HUES64 (cell line): Measurements from ENCODE around the gene NUP214.
"Not testable (repeated sequence)": the region's sequence is repeated elsewhere in the genome, so short reads cannot be mapped to it uniquely, and the experiment has no call there.

ENCODE experiments used
- H3K27ac ChIP-seq: 2 replicates; pipeline ENCODE4 v1.7.0; 2013; ENCODE audit warnings: low read depth, low read length, inconsistent platforms
- H3K27me3 ChIP-seq: 2 replicates; pipeline ENCODE4 v1.6.1; 2013; ENCODE audit warnings: mild to moderate bottlenecking, low read length; ENCODE audit not compliant: insufficient read depth
- H3K36me3 ChIP-seq: 2 replicates; pipeline ENCODE4 v1.6.1; 2013; ENCODE audit warnings: mild to moderate bottlenecking, low read length; ENCODE audit not compliant: insufficient read depth
- H3K4me1 ChIP-seq: 2 replicates; pipeline ENCODE4 v1.6.1; 2013; ENCODE audit warnings: mild to moderate bottlenecking, low read length, moderate library complexity; ENCODE audit not compliant: insufficient read depth
- H3K4me3 ChIP-seq: 2 replicates; pipeline ENCODE4 v1.5.1; 2013; ENCODE audit warnings: mild to moderate bottlenecking, low read length, moderate library complexity
- H3K9ac ChIP-seq: 2 replicates; pipeline ENCODE4 v1.6.1; 2013; ENCODE audit warnings: mild to moderate bottlenecking, low read depth, low read length
- H3K9me3 ChIP-seq: 2 replicates; pipeline ENCODE4 v1.6.1; 2013; ENCODE audit warnings: low read depth, low read length; ENCODE audit not compliant: insufficient read depth
- WGBS: fragments of 150-250, 120-280 bp; methylation state at CpG from one replicate; pipeline ENCODE4 v1.1.7; 2013; ENCODE audit warnings: missing lambda C conversion rate; 5-methylcytosine and 5-hydroxymethylcytosine counted together

NUP214 gene

DNA sequence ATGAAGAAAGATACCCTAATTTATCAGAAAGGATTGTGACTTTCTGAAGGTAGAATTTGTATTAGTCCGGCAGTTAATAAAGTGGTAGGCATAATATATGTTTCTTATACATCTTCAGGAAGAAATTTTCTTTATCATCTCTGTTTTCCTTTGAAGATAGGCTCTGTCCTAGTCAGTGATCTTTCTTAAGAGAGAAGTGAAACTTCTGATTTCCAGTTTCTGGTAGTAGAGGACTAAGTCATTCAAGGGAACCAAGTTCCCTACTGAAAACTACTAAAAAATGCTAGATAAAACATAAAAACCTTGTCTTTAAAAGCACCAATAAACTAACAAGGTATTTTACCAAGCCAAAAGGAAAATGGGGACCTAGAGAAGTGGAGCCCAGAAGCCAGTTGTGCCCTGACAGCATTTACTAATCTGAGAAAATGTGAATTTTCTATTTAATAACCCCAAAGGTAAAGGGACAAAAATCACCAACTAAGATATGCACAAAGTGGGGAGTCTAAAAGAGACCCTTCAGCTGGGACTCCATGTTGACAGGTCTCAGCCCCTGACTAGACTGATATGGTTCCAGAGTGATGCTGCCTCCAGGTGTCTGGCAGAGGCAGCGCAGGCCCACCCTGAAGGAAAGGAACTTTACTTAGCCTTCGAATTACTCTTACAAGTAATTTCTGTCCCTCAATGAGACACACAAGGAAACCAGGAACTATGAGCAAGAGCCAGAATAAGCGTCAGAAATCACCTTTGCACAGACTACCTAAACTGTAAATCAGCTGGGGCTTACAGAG lies 78.2 kb downstream of the NUP214 start:
- H3K9me3 ChIP-seq: no peaks in the 10 kb centered on the region
- peak overlapping the region; percentile 10; the same call in 1 of the 2 replicates for H3K27ac ChIP-seq
- no peaks in the 10 kb centered on the region for H3K27me3 ChIP-seq
- 72% methylated on average over 3 of the region's 4 CpGs for WGBS
- no peak overlapping the region for H3K9ac ChIP-seq
- peaks cover 13% of the 10 kb centered on the region; the same call in 1 of the 2 replicates for H3K4me1 ChIP-seq
- H3K4me3 ChIP-seq: no peak overlapping the region; the same call in 1 of the 2 replicates
- H3K36me3 ChIP-seq: peaks cover 71% of the 10 kb centered on the region

DNA sequence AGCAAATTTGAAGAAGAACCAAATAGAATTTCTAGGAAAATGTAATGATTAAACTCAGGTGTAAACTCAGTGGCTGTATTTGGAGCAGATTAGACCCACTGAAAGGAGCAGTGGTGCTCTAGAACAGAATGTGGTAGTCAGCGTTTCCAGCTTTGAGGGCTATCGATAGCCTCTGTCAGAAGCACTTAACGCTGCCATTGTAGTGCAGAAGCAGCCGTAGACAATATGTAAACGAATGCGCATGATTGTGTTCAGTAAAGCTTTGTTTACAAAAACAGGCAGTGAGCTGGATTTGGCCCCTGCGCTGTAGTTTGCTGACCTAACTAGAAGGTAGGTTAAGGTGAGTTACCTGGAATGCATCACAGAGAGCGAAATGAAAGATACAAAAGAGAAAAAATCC lies 78.9 kb downstream of the NUP214 start:
- Histone ChIP-seq H3K36me3 (peaks cover 65% of the 10 kb centered on the region), H3K9ac (no peak overlapping the region), H3K27ac (peak overlapping the region; percentile 10; the same call in 1 of the 2 replicates), H3K4me1 (peaks cover 13% of the 10 kb centered on the region; the same call in 1 of the 2 replicates), H3K4me3 (peak overlapping the region; percentile 1; the same call in 1 of the 2 replicates), H3K27me3 (no peaks in the 10 kb centered on the region), H3K9me3 (no peaks in the 10 kb centered on the region)
- 43% methylated on average over 7 of the region's 8 CpGs for WGBS

DNA sequence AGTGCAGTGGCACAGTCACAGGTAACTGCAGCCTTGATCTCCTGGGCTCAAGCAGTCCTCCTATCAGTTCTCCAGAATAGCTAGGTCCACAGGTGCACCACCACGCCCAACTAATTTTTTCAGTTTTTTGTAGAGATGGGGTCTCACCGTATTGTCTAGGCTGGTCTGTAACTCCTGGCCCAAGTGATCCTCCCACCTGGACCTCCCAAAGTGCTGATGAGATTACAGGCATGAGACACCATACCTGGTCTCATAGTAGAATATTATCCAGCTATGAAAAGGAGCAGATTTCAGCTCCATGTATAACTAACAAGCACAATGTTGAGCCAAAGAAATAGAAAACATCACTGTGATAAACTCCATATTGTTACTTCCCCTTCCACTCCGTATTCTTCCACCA lies 81.1 kb downstream of the NUP214 start:
- Histone ChIP-seq H3K36me3 (peaks cover 65% of the 10 kb centered on the region), H3K4me1 (peaks cover 13% of the 10 kb centered on the region; the same call in 1 of the 2 replicates), H3K27ac (no peak overlapping the region), H3K9me3 (0 out of 2 replicates have a peak, but pooled peaks cover 5% of the 10 kb centered on the region), H3K27me3 (no peaks in the 10 kb centered on the region), H3K9ac (no peak overlapping the region), H3K4me3 (no peak overlapping the region)
- 97% methylated on average over 3 of the region's 3 CpGs for WGBS

DNA sequence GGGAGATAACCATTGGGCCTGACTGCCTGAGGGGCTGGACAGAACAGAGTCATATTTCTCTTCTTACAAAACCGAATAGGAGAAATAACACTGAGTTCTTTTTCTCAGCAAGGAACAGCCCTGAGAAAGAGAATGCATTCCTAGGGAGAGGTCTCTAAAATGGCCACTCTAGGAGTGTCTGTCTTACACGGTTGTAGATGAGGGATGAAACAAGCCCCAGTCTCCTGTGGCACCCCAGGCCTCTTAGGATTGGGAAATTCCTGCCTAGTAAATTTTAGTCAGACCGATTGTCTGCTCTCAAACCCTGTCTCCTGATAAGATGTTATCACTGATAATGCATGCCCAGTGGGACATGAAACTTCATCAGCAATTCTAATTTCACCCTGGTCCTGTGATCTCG lies 86.5 kb downstream of the NUP214 start:
- Histone ChIP-seq H3K9me3 (peaks cover 11% of the 10 kb centered on the region; the same call in 1 of the 2 replicates), H3K36me3 (peaks cover 35% of the 10 kb centered on the region)
- not testable (repeated sequence) for H3K9ac ChIP-seq, H3K27ac ChIP-seq, H3K4me1 ChIP-seq, H3K4me3 ChIP-seq, H3K27me3 ChIP-seq
- WGBS: 91% methylated on average over 4 of the region's 4 CpGs

DNA sequence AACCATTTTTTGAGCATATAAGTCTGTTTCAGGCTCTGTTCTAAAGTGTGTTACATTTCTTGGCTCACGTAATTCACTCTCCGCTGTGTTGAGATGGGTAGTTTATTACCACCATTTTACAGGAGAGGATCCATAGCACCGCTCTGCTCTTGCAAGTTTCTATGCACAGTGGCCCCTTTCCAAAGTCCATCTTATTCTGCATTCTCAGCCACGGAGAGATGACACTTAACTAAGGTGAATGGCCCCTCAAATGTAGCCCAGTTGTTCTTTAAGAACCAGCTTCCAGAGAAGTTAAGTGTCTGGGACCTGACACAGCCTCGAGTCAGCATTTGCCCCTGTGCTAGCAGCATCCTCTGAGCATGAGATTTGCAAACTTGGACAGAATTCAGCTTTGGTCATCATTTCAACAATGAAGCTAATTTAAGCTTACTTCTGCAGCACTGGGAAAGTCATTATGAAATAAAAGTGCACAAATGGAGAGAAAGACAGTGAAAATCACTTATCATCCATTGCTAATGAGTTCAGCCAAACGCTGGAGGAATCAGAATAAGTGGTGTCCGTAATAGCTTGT lies 89.0 kb downstream of the NUP214 start:
- Histone ChIP-seq H3K9ac (no peak overlapping the region), H3K4me3 (no peak overlapping the region), H3K4me1 (no peaks in the 10 kb centered on the region), H3K27me3 (no peaks in the 10 kb centered on the region), H3K9me3 (peaks cover 11% of the 10 kb centered on the region; the same call in 1 of the 2 replicates), H3K27ac (no peak overlapping the region), H3K36me3 (peaks cover 37% of the 10 kb centered on the region)
- 92% methylated on average over 7 of the region's 7 CpGs for WGBS

DNA sequence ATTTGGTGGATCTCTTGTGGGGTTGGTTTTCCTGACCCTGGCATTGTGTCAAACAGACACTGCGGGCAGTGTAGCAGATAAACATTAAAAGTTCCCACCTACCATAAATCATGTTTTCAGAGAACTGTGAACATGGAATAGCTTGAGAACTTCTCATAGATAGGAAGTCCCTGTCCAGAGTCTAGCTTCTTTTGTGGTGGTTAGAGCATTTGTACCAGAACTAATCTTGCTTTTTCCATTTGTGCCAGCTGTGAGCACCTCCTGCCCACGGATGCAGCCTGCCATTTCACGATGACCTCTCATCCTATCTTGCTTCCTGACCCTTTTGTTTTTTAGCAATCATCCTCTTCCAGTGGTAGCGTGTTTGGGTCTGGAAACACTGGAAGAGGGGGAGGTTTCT lies 89.5 kb downstream of the NUP214 start:
- Histone ChIP-seq H3K36me3 (peaks cover 37% of the 10 kb centered on the region), H3K27me3 (no peaks in the 10 kb centered on the region), H3K9me3 (peaks cover 11% of the 10 kb centered on the region; the same call in 1 of the 2 replicates), H3K27ac (no peak overlapping the region), H3K4me1 (0 out of 2 replicates have a peak, but pooled peaks cover 4% of the 10 kb centered on the region), H3K4me3 (no peak overlapping the region), H3K9ac (no peak overlapping the region)
- WGBS: 89% methylated on average over 3 of the region's 4 CpGs

DNA sequence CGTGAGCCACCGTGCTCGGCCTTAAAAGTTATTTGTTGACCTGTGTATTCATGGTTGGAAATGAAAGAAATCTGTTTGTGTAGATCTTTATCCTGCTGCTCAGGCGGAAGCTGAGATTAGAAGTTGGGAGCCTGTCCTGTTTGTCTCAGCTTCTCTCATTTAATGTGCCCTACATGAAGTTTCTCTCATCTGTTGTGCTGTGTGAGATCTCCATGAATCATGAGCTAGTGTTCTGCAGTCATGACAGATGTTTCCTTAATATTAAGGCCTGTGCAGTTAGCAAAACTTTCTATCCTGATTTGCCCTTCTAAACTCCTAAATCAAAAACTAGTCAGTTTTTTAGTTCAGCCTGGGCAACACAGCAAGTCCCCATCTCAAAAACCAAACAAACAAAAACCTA lies 91.4 kb downstream of the NUP214 start:
- Histone ChIP-seq H3K27me3 (no peaks in the 10 kb centered on the region), H3K4me3 (no peak overlapping the region), H3K27ac (no peak overlapping the region), H3K4me1 (peaks cover 15% of the 10 kb centered on the region), H3K9me3 (peaks cover 6% of the 10 kb centered on the region; the same call in 1 of the 2 replicates), H3K9ac (no peak overlapping the region), H3K36me3 (peaks cover 25% of the 10 kb centered on the region)
- 95% methylated on average over 4 of the region's 4 CpGs for WGBS

DNA sequence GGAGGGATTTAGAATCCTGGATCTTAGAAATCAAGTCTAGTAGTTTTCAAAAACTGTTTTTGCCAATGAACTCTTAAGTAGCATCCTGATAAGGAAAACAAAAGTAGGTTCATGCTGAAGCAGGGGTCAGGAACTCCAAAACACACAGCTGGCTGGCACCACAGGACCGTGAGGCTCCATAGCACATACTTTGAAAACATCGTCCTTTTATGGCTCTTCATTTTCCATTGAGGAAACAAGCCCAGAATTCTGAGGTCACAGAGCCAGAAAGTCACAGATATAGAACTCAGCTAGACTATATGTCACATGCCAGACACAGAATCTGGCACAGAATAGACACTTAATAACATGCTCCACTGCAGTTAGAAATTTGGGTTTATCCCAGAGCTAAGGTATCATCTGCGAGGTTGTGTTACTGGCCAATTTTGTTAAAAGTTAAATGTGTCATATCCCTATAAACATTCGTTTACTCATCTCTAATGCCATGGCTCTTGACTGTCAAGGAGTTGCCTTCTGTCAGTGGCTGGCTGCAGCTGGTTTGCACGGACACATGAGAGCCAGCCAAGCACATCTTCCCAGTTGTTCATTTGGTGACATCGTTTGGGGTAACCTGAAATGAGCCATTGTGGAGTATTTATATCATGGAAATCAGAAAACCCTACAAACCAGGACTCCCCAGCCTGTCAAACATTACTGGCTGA lies 92.1 kb downstream of the NUP214 start:
- H3K4me1 ChIP-seq: peaks cover 15% of the 10 kb centered on the region
- no peaks in the 10 kb centered on the region for H3K27me3 ChIP-seq
- no peak overlapping the region for H3K4me3 ChIP-seq
- no peak overlapping the region for H3K27ac ChIP-seq
- WGBS: 94% methylated on average over 5 of the region's 6 CpGs
- no peak overlapping the region for H3K9ac ChIP-seq
- H3K36me3 ChIP-seq: peaks cover 25% of the 10 kb centered on the region
- no peaks in the 10 kb centered on the region for H3K9me3 ChIP-seq

DNA sequence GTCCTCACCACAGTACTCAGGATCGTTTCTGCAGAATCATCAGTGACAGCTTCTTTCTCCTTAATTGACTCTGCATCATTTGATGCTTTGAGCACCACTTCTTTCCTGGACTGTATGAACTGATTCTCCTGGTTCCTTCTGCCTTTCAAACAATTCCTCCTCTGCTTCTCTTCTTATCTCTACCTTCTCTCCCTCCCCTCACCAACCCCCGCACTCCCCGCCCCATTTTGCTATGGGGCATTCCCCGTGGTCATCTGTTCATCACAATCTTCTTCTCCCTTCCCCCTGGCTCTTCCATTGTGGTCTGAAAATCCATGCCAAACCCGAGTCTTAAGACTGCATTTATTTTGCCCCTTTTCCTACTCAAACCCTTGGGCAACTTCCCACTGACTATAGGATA lies 93.0 kb downstream of the NUP214 start:
- Histone ChIP-seq H3K36me3 (peaks cover 25% of the 10 kb centered on the region), H3K9ac (no peak overlapping the region), H3K9me3 (no peaks in the 10 kb centered on the region), H3K4me1 (peaks cover 15% of the 10 kb centered on the region), H3K27ac (no peak overlapping the region), H3K27me3 (no peaks in the 10 kb centered on the region), H3K4me3 (no peak overlapping the region)
- 80% methylated on average over 5 of the region's 5 CpGs for WGBS

DNA sequence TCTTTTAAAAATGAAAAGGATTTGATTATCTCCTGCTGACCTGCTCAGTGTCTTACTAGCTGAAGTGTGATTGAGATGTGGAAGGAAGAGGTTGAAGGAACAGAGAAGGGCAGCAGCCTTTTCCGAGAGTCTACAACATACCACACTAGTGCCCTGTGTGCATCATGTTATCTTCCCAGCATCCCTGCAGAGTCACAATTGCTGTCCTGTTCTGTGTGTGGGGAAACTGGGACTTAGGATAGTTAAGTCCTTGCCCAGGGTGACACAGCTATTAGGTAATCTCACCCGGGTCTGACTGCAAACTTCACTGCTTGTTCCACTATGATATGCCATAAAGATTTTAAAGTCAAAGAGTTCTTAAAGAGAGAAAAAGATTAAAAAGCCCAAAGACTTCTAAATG lies 95.1 kb downstream of the NUP214 start:
- H3K9me3 ChIP-seq: no peaks in the 10 kb centered on the region
- no peaks in the 10 kb centered on the region for H3K27me3 ChIP-seq
- no peak overlapping the region for H3K4me3 ChIP-seq
- peaks cover 28% of the 10 kb centered on the region for H3K36me3 ChIP-seq
- H3K4me1 ChIP-seq: peaks cover 15% of the 10 kb centered on the region
- no peak overlapping the region for H3K27ac ChIP-seq
- no peak overlapping the region for H3K9ac ChIP-seq
- 60% methylated on average over 2 of the region's 2 CpGs for WGBS

DNA sequence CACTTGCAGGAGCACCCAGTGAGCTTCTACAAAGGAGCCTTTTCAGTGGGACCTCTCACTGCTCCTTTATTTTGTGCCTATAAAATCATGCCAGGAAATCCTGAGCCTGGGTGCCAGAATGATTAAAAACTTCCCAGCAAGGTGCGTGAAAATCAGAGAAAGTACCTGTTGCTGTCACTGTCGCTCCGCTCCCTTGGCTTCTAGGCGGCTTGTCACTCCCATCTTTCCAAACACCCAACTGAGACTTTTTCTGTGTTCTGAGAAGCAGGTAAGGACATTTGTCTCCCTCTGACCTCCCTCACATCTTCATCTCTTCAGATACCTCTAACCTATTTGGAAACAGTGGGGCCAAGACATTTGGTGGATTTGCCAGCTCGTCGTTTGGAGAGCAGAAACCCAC lies 97.1 kb downstream of the NUP214 start:
- no peak overlapping the region for H3K4me3 ChIP-seq
- no peak overlapping the region for H3K9ac ChIP-seq
- 97% methylated on average over 6 of the region's 6 CpGs for WGBS
- no peak overlapping the region for H3K27ac ChIP-seq
- H3K9me3 ChIP-seq: no peaks in the 10 kb centered on the region
- no peaks in the 10 kb centered on the region for H3K27me3 ChIP-seq
- peaks cover 25% of the 10 kb centered on the region for H3K36me3 ChIP-seq
- H3K4me1 ChIP-seq: peaks cover 25% of the 10 kb centered on the region
